Gastroesophageal sphincter (tissue), 3 donors: Measurements from ENCODE around the gene ST8SIA3.

ENCODE experiments used
- EP300 ChIP-seq: sonication (generic); formaldehyde crosslinking; IDR thresholded peaks from one replicate; pipeline ENCODE4 v1.6.1; 2017; ENCODE audit warnings: antibody characterized with exemption, mild to moderate bottlenecking
- POLR2A ChIP-seq, 2 donors: fragments of 450-650 bp; IDR thresholded peaks; one replicate each; pipeline ENCODE4 v1.6.1; 2017; ENCODE audit warnings: antibody characterized with exemption in 2 of 2, mild to moderate bottlenecking in 2 of 2, moderate library complexity in 1 of 2
- POLR2AphosphoS5 ChIP-seq: sonication (generic); formaldehyde crosslinking; IDR thresholded peaks from one replicate; pipeline ENCODE4 v1.6.1; 2017; ENCODE audit warnings: antibody characterized with exemption
- TF ChIP-seq, protein P1 (sequence below), 4 experiments: fragments of 200-600 bp in 2 of 4; fragments of 450-650 bp in 2 of 4; sonication (generic) in 1 of 4; IDR thresholded peaks; one replicate each; pipeline ENCODE4 v1.5.1; 2017 to 2019; ENCODE audit warnings: antibody characterized with exemption in 4 of 4, mild to moderate bottlenecking in 2 of 4, moderate library complexity in 2 of 4

GRCh38 chr18:57353940-57354461 is 1.6 kb downstream of the ST8SIA3 start:
- TF ChIP-seq POLR2AphosphoS5 (no peak), POLR2A (IDR thresholded peaks at IDR 0.05) (no peak), EP300 (no peak)
- TF ChIP-seq, protein P1, sequence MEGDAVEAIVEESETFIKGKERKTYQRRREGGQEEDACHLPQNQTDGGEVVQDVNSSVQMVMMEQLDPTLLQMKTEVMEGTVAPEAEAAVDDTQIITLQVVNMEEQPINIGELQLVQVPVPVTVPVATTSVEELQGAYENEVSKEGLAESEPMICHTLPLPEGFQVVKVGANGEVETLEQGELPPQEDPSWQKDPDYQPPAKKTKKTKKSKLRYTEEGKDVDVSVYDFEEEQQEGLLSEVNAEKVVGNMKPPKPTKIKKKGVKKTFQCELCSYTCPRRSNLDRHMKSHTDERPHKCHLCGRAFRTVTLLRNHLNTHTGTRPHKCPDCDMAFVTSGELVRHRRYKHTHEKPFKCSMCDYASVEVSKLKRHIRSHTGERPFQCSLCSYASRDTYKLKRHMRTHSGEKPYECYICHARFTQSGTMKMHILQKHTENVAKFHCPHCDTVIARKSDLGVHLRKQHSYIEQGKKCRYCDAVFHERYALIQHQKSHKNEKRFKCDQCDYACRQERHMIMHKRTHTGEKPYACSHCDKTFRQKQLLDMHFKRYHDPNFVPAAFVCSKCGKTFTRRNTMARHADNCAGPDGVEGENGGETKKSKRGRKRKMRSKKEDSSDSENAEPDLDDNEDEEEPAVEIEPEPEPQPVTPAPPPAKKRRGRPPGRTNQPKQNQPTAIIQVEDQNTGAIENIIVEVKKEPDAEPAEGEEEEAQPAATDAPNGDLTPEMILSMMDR (IDR thresholded peaks at IDR 0.05): no peak
